ENCODE results near the gene EFNA4.

- TF ChIP-seq CTCF (IDR thresholded peaks at IDR 0.05), result no peak
- TF ChIP-seq EZH2 (IDR thresholded peaks at IDR 0.05), result peak; percentile 92
Observed at GRCh38 chr1:155079487-155080311, 16.2 kb downstream of the EFNA4 start.
